Activated naive CD4-positive, alpha-beta T cell treated with anti-CD3 and anti-CD28 coated beads, Interleukin-2, amount 50 U/mL, for 16 hours (primary cell): ENCODE results near the gene KCNE3.
A peak's percentile ranks its signal among the peaks of the same experiment; 100 is the strongest.

Experiments used
- DNase-seq: peaks from one replicate; pipeline ENCODE4 v3.0.0-alpha.2; 2020

Gene KCNE3, protein sequence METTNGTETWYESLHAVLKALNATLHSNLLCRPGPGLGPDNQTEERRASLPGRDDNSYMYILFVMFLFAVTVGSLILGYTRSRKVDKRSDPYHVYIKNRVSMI

GRCh38 chr11:74466916-74467885 is at the start of gene KCNE3:
TSS of gene KCNE3 (minus strand) at chr11:74467549. CDS start at chr11:74457563, 9,986 bp downstream.
- no peak for DNase-seq

DNA sequence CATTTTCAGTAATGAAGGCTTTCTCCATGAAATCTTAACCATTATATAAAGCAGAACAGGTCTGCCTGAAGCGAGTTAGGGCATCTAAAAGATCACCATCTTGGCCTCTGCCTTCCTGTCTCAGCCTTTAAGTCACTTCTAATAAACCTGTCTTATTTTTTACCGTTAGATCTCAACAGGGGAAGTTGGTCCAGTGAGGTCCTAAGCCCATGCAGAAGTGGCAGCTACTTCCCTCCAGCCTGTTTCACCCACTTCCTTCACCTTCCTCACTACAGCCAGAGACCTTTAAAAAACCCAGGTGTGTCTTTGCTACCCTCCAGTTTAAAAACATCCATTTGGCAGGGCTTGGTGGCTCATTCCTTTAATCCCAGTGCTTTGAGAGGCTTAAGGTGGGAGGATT is 40.2 kb upstream of the KCNE3 start:
- DNase-seq, result no peak

DNA sequence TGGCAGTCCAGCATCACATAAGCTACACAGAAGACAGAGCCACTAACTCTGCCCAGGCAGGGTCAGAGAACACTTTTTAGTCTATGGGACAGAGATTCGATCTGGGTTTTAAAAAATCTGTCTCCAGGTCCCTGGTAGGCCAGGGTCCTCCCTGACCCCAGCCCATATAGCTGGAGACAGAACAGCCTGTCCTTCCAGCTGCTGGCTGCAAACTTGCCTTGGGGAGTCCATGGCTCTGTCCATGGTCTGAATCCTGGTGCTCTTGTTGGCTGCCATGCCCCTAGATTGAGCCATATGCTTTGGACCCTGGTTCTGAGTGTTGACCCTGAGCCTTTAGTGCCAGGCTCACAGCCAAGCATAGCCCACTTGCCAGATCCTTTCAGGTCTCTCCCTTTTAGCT is 39.5 kb upstream of the KCNE3 start:
- no peak for DNase-seq

- DNase-seq, result no peak
Measured at GRCh38 chr11:74505911-74506310, 38.6 kb upstream of the KCNE3 start.

GRCh38 chr11:74504100-74504691 is 36.8 kb upstream of the KCNE3 start:
- DNase-seq, result no peak

DNA sequence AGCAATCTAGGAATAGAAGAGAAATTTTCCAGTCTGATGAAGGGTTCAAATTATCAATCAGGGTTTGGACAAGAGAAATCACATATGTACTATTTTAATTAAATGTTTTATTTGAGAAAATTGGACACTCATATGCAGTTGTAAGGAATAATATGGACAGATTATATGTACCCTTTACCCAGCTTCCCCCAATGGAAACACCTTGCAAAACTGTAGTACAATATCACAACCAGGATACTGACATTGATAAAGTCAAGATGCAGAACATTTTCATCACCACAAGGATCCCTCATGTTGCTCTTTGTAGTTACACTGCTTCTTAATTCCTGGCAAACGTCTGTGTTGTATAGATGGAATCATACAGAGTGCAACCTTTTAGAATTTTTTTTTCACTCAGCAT is 27.6 kb upstream of the KCNE3 start:
- no peak for DNase-seq

DNA sequence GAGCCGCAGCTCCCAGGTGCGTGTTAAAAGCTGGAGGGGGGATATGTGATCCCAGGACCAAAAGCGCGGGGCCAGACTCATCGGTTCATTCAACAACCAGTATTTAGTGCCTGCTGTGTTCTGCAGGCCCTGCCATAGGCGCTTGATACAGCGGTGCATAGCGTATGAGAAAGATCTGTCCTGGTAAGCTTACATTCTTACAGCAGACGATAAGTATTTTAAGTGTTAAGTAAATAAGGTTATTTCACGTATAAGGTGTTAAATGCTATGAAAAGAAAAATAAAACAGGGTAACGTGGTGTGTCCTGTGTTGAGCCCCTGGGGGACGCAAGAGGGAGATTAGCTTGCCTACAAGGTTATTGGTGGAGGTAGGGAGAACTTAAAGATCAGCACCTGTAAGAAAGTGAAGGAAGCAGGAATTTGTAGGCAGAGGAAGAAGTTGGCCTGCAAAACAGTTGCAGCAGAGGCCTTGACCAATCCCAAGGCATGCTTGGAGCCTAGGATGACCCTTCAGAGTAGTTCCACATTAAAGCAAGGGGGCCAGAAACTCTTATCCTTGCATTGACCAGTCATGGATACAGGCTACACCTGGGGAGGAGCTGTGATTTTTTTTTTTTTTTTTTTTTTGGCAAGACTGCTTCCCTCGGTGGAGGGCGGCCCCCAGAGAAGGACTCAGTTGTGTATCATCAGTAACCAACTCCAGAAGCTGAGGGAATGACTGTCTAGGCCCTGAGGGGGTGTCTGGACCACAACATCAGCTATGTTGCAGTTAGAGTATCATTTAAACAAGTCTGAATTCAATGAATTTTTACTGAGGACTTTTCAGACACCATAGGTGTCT is 26.7 kb upstream of the KCNE3 start:
- no peak for DNase-seq

DNA sequence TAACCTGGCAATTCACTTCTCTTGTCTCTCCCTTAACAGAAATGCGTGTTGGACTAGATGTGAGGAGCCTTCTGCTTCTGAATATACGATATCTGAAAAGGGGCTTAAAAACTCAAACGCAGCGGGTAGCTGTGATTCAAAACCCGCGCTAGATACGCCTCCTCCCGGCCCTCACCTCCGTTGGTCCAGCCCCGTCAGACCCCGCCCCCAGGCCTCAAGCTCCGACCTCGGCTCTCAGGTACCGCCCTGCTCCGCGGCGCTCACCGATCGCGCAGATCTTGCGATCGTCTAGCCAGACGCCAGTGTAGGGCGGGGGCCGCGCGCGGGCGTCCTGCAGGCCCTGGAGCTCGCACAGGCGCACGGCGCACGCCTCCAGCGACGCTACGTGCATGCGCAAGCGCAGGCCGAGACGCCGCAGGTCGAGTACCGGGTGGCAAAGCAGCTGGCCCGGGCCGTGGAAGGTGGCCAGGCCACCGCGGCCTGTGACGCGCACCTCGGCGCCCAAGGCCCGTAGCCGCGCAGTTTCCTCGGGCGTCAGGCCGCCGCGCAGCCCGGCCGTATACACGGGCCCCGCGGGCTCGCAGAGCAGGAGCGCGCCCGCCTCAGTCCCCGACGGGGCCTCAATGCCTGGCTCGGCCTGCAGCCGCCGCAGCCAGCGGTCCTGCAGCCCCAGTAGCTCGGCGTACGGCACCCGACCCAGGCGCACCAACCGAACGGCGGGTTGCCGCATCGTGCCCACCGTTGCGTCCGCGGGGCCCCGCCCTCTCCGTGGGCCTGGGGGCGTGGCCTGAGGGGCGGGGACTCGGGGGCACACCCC is 25.8 kb upstream of the KCNE3 start, which contains the start of gene LIPT2:
Gene LIPT2 (minus strand): TSS at position 751 of the 817 bp plus-strand sequence. CDS start 21 bp downstream, at position 730.
- DNase-seq, result peak; percentile 99

DNA sequence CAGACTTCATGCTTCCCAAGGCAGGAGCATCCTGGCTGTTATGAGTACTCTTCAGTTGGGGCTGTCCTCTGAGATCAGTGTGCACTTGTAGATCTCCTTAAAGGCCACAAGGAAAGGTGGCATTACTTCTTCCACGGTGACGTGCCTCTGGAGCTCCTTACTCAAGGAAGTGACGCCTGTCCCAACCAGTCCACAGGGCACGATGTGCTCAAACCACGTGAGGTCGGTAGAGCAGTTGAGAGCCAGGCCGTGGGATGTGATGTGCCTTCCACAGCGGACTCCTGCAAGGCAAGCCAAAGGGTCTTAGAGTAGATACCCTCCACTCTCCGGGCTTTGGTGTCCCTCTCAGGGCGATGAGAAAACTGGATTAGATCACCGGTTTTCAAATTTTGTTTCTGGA is 24.7 kb upstream of the KCNE3 start:
- no peak for DNase-seq

GRCh38 chr11:74490941-74491340 is 23.6 kb upstream of the KCNE3 start:
- DNase-seq, result no peak

DNA sequence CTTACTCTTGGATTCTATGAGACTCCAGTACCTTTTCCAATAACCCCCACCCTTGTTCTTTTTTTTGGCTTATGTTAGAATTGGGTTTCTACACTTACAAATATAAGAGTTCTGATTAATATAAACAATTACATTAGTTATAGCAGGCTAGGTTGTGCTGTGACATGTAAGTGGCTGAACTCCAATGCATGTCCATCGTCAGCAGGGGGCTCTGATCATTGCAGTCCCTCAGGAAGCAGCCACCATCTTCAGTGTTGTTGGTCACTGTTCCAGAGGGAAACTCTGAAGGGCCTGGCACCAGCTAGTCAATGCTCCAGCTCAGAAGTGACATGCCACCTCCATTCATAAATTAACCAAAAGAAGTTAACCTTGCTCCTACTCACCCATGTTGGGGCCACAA is 20.5 kb upstream of the KCNE3 start:
- no peak for DNase-seq

GRCh38 chr11:74485868-74486267 is 18.5 kb upstream of the KCNE3 start:
- no peak for DNase-seq

GRCh38 chr11:74480688-74481417 is 13.5 kb upstream of the KCNE3 start:
- DNase-seq, result no peak

- DNase-seq, result no peak
Measured at GRCh38 chr11:74479732-74480123, 12.4 kb upstream of the KCNE3 start.

DNA sequence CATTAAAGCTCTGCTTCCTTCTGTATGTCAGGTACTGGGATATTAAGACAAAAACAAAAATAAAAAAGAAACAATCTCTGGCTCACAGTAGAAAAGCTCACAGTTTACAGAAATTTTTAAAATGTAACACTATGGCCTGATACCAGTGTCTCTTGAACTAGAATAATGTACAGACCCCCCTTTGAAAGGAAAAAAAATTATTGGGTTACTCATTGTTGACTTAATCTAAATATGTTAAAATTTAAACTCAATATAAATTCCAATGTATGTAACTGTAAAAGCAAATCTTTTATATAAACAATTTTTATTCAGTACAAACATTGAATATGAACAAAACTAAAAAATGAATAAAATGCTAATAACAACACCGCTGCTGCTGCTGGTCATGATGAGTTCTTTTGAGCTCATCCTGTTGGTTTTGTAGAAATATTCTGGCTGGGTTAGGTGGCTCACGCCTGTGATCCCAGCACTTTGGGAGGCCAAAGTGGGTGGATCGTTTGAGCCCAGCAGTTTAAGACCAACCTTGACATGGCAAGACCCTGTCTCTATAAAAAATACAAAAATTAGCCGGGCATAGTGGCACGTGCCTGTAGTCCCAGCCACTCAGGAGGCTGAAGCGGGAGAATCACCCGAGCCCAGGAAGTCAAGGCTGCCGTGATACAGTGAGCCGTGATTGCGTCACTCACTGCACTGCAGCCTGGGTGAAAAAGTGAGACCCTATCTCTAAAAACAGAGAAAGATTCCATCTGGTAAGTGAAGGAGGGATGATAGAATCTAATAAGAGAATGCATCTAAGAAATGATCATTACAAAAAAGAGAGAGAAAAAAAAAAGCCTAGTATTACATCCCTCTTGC is 11.8 kb upstream of the KCNE3 start:
- no peak for DNase-seq

DNA sequence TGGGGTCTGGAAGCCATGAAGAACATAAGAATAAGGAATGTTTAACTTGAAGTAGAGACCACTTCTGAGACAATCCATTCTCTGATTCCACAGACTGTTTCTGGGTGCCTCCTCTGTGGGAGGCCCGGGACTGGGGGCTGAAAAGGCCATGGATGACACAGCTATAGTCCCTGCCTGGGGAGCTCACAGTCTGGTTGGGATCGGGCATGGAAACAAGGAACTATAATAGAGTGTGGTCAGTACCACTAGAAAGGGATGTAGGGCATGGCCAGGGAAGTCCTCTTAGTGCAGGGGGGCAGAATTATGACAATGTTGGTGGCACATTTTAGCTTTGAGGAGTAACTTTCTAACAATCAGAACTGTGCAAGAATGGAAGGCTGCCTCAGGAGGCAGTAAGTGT is 9.2 kb upstream of the KCNE3 start:
- DNase-seq, result no peak

- no peak for DNase-seq
Measured at GRCh38 chr11:74474316-74474715, 7.0 kb upstream of the KCNE3 start.

DNA sequence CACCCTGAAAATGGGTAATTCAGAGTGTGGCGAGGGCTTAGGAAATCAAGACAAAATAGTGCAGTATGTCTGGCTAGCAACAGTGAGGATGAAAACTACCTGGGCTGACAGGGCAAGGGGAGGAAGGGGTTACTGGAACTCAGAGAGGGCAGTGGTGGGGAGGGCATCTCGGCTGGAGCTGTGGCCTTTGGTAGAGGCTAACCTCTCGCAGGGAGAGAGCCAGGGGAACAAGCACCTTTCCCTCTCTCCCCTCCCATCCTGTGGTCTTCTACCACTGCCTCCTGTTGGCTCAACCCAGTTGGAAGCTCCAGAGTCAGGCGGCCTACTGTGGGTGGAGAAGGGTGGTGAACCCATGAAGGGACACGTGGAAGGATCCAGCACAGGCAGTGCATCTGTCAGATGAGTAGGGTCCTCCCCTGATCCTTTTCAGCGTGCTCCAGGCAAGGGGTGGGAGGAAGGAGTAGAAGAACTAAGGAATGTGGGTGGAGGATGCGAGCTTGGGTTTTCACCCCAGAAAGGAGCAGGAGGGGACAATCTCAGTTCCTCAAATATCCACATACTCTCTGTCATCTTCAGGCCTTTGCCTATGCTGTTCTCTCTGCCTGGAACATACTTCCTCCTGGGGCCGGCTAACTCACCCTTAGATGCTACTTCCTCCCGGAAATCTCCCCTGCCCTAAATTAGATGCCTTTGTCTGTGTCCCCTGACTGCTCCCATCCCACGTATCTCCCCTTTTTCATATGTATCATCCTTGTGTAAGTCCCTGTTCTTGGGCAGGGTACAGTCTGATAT is 6.2 kb upstream of the KCNE3 start:
- DNase-seq, result no peak

GRCh38 chr11:74471668-74472429 is 4.5 kb upstream of the KCNE3 start:
- no peak for DNase-seq
